Measurements from ENCODE around the gene ADAM10.
A peak's percentile ranks its signal among the peaks of the same experiment; 100 is the strongest.

Gene ADAM10

DNA sequence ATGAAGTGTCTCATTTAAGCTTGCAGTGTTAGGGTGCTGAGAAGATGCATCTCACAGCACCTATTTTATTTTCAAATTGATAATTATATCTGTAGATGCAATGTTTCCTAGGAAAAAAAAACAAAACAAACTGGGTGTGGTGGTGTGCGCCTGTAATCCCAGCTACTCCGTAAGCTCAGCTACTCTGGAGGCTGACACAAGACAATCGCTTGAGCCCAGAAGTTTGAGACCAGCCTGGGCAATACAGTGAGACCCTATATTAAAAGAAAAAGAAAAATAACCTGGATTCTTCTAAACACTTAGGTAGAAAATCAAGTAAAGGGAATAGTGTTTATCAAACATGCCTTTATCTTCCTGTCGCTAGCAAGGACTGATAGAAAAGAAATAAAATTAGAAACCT is 23.5 kb upstream of the ADAM10 start:
- Histone ChIP-seq H3K27ac (replicated peaks) (no peak overlapping the region), H3K27me3 (ENCODE audit: insufficient read depth, poor library complexity, severe bottlenecking) (no peaks in the 10 kb centered on the region), H3K4me3 (replicated peaks; ENCODE audit: insufficient read depth, low read length) (peak overlapping the region; percentile 79)
- DNase-seq (ENCODE audit: low read depth in 1 of 2, low spot score in 1 of 2) = no peak
- TF ChIP-seq, protein P1, sequence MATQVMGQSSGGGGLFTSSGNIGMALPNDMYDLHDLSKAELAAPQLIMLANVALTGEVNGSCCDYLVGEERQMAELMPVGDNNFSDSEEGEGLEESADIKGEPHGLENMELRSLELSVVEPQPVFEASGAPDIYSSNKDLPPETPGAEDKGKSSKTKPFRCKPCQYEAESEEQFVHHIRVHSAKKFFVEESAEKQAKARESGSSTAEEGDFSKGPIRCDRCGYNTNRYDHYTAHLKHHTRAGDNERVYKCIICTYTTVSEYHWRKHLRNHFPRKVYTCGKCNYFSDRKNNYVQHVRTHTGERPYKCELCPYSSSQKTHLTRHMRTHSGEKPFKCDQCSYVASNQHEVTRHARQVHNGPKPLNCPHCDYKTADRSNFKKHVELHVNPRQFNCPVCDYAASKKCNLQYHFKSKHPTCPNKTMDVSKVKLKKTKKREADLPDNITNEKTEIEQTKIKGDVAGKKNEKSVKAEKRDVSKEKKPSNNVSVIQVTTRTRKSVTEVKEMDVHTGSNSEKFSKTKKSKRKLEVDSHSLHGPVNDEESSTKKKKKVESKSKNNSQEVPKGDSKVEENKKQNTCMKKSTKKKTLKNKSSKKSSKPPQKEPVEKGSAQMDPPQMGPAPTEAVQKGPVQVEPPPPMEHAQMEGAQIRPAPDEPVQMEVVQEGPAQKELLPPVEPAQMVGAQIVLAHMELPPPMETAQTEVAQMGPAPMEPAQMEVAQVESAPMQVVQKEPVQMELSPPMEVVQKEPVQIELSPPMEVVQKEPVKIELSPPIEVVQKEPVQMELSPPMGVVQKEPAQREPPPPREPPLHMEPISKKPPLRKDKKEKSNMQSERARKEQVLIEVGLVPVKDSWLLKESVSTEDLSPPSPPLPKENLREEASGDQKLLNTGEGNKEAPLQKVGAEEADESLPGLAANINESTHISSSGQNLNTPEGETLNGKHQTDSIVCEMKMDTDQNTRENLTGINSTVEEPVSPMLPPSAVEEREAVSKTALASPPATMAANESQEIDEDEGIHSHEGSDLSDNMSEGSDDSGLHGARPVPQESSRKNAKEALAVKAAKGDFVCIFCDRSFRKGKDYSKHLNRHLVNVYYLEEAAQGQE (IDR thresholded peaks at IDR 0.05; ENCODE audit: insufficient replicate concordance, low read depth) = no peak
- no peak for TF ChIP-seq SPI1 (IDR thresholded peaks at IDR 0.05; ENCODE audit: borderline replicate concordance, low read depth)
- TF ChIP-seq POLR2AphosphoS5 (IDR thresholded peaks at IDR 0.05; ENCODE audit: low read depth) = no peak
- TF ChIP-seq, protein P2, sequence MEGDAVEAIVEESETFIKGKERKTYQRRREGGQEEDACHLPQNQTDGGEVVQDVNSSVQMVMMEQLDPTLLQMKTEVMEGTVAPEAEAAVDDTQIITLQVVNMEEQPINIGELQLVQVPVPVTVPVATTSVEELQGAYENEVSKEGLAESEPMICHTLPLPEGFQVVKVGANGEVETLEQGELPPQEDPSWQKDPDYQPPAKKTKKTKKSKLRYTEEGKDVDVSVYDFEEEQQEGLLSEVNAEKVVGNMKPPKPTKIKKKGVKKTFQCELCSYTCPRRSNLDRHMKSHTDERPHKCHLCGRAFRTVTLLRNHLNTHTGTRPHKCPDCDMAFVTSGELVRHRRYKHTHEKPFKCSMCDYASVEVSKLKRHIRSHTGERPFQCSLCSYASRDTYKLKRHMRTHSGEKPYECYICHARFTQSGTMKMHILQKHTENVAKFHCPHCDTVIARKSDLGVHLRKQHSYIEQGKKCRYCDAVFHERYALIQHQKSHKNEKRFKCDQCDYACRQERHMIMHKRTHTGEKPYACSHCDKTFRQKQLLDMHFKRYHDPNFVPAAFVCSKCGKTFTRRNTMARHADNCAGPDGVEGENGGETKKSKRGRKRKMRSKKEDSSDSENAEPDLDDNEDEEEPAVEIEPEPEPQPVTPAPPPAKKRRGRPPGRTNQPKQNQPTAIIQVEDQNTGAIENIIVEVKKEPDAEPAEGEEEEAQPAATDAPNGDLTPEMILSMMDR (IDR thresholded peaks at IDR 0.05; ENCODE audit: insufficient read depth, low read length) = no peak
- TF ChIP-seq GABPA (IDR thresholded peaks at IDR 0.05; ENCODE audit: low read depth) = no peak

DNA sequence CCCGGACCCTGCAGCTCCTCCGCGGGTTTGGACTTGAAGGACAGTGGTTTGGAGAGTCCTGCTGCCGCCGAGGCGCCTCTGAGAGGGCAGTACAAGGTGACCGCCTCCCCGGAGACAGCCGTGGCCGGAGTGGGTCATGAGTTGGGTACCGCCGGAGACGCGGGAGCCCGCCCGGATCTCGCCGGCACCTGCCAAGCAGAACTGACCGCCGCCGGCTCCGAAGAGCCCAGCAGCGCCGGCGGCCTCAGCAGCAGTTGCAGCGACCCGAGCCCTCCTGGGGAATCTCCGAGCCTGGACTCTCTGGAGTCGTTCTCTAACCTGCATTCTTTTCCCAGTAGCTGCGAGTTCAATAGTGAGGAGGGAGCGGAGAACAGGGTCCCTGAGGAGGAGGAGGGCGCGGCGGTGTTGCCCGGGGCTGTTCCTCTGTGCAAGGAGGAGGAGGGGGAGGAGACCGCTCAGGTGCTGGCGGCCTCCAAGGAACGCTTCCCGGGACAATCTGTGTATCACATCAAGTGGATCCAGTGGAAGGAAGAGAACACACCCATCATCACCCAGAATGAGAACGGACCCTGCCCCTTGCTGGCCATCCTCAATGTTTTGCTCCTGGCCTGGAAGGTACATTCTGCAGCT is 22.2 kb upstream of the ADAM10 start:
- H3K27me3 ChIP-seq (ENCODE audit: insufficient read depth, poor library complexity, severe bottlenecking) = no peaks in the 10 kb centered on the region
- TF ChIP-seq, protein P2 (IDR thresholded peaks at IDR 0.05; ENCODE audit: insufficient read depth, low read length) = no peak
- no peak for TF ChIP-seq POLR2AphosphoS5 (IDR thresholded peaks at IDR 0.05; ENCODE audit: low read depth)
- no peak for TF ChIP-seq SPI1 (IDR thresholded peaks at IDR 0.05; ENCODE audit: borderline replicate concordance, low read depth)
- TF ChIP-seq, protein P1 (IDR thresholded peaks at IDR 0.05; ENCODE audit: insufficient replicate concordance, low read depth) = no peak
- no peak for TF ChIP-seq GABPA (IDR thresholded peaks at IDR 0.05; ENCODE audit: low read depth)
- DNase-seq (ENCODE audit: low read depth in 1 of 2, low spot score in 1 of 2) = peak; percentile 10 to 11
- peak overlapping the region; percentile 84 for H3K27ac ChIP-seq (replicated peaks)
- peak overlapping the region; percentile 79 for H3K4me3 ChIP-seq (replicated peaks; ENCODE audit: insufficient read depth, low read length)

DNA sequence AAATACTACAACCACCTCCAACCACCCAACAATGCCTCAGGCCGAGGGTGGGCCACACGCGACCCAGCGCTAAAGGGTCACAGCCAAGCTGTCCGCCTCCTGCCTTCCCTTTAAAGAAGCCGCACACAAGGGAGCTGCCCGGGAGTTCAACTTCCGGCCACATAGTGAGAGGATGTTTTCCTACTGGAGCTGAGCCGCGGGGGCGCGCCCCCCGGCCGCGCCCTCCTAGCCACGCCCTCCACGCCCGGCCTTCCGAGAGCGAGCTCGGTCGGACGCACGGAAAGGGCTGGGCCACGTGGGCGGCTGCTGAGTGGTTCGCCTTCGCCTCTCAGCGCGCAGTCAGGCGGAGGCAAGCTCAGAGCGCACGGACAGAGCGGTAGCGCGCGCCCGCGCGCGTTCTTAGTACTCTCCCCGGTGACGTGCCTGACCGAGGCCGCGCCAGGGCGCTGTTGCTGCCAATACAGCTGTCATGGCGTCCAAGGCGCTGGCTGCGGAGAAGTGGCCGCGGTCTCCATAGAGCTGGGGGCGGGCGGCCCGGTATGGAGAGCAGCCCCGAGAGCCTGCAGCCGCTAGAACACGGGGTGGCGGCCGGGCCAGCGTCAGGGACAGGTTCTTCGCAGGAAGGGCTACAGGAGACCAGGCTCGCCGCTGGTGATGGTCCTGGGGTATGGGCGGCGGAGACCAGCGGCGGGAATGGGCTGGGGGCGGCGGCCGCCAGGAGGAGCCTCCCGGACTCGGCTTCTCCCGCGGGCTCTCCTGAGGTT is 21.5 kb upstream of the ADAM10 start, which contains the start of gene MINDY2:
TSS of gene MINDY2 (plus strand) at position 446 of the 764 bp plus-strand sequence. CDS start at position 540, 94 bp downstream.
- DNase-seq (ENCODE audit: low read depth in 1 of 2, low spot score in 1 of 2) = peak; percentile 97
- H3K27ac ChIP-seq (replicated peaks) = peak within 1 kb of the TSS; percentile 84
- peak within 1 kb of the TSS; percentile 79 for H3K4me3 ChIP-seq (replicated peaks; ENCODE audit: insufficient read depth, low read length)
- H3K27me3 ChIP-seq (ENCODE audit: insufficient read depth, poor library complexity, severe bottlenecking) = no peaks in the 10 kb centered on the region
- TF ChIP-seq, protein P1 (IDR thresholded peaks at IDR 0.05; ENCODE audit: insufficient replicate concordance, low read depth) = peak; percentile 64
- no peak for TF ChIP-seq SPI1 (IDR thresholded peaks at IDR 0.05; ENCODE audit: borderline replicate concordance, low read depth)
- no peak for TF ChIP-seq GABPA (IDR thresholded peaks at IDR 0.05; ENCODE audit: low read depth)
- TF ChIP-seq, protein P2 (IDR thresholded peaks at IDR 0.05; ENCODE audit: insufficient read depth, low read length) = peak; percentile 7
- TF ChIP-seq POLR2AphosphoS5 (IDR thresholded peaks at IDR 0.05; ENCODE audit: low read depth) = peak; percentile 69; the same call in 1 of the 2 replicates

Data from HL-60 (cell line).